HUES6 (cell line): ENCODE data around the gene POFUT2.

Experiments
- H3K27ac ChIP-seq: 2 replicates; pipeline ENCODE4 v1.7.0; 2013; ENCODE audit warnings: low read depth, mild to moderate bottlenecking, low read length, inconsistent platforms
- H3K27me3 ChIP-seq: 2 replicates; pipeline ENCODE4 v1.6.1; 2013; ENCODE audit warnings: low read length; ENCODE audit not compliant: control insufficient read depth, insufficient read depth
- H3K36me3 ChIP-seq: 2 replicates; pipeline ENCODE4 v1.6.1; 2013; ENCODE audit warnings: low read length; ENCODE audit not compliant: control insufficient read depth, insufficient read depth
- H3K4me1 ChIP-seq: 2 replicates; pipeline ENCODE4 v1.6.1; 2013; ENCODE audit warnings: low read length; ENCODE audit not compliant: control insufficient read depth, insufficient read depth
- H3K4me3 ChIP-seq: 2 replicates; pipeline ENCODE4 v1.5.1; 2013; ENCODE audit warnings: low read depth, low read length
- H3K9ac ChIP-seq: one replicate; pipeline ENCODE4 v1.6.1; 2013; ENCODE audit warnings: mild to moderate bottlenecking, low read length
- H3K9me3 ChIP-seq: 2 replicates; pipeline ENCODE4 v1.6.1; 2013; ENCODE audit warnings: low read depth, low read length; ENCODE audit not compliant: control insufficient read depth, insufficient read depth

Gene POFUT2

DNA sequence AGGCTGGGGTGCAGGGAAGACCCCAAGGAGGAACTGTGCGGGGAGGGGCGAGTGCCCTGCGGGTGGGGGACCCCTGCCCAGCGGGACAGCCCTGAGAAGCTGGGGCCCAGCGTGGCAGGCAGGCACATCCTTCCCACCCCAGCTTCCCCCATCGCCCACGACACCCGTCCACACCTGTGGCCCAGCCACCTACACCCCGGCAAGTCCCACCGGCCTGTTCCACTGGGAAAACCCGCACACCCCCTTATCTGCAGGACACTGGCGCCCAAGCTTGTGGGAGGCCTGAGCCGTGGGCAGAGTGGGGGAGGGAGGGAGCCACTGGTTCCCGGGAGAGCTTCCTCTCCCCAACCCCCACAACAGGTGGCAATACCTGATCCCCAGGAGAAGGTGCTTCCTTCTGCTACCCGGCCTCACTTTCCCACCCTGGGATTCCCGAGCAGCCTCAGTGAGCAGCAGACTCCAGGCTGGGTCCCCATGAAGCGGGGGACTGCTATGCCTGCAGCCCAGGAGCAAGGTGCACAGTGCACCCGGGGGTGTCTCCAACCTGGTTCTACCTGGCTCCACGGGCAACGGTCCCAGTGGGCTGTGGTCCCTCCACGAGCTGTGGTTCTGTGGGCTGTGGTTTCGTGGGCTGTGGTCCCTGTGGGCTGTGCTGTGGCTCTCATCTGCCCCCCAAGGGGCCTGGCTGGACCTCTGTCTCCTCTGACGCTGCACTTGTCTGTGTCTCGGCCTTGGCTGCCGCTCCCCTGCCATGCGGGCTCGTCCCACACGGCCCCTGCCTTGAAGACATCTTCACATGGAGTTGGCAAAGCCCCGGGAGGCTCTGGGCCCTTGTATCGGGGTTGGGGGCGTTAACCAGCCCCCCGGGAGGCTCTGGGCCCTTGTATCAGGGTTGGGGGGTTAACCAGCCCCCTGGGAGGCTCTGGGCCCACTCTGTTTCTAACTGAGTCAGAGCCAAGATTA, 37.8 kb upstream of the POFUT2 start:
- Histone ChIP-seq H3K27me3 (no peaks in the 10 kb centered on the region), H3K36me3 (no peaks in the 10 kb centered on the region), H3K27ac (no peak overlapping the region), H3K9ac (no peak overlapping the region), H3K4me1 (peaks cover 39% of the 10 kb centered on the region), H3K4me3 (no peak overlapping the region), H3K9me3 (no peaks in the 10 kb centered on the region)

DNA sequence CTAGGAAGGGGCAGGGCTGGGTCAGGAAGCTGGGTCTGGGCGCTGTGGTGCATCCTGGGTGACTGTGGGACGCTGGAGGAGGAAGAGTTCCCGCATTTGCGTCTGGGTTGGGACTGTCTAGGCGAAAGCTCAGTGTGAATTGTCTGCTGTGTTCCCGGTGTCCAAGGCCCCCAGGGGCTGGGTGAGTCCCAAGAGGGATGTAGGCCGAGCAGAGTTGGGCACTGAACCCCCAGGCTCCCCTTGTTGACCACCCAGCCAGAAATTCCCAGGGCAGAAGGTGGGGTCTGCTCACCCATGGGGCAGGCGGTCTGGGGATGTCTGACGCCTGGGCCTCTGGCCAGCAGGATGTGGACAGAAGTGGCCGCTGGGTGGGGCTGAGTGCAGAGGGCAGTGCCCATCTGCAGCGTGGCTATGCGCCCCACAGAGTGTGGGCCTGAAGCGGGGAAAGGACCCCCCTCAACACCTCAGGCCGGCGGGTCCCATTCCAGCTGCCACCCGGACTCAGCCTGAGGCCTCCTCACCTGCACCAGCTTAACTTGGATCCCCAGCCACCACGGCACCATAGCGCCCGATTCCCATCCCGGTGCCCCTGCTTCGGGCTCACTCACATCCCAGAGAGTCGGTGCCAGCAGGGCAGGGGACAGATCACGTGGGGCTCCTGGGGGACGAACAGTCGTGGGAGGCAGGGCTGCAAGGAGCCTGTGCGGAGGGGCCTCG, 37.0 kb upstream of the POFUT2 start:
- H3K4me1 ChIP-seq: peaks cover 37% of the 10 kb centered on the region
- H3K27me3 ChIP-seq: no peaks in the 10 kb centered on the region
- H3K36me3 ChIP-seq: no peaks in the 10 kb centered on the region
- no peak overlapping the region for H3K4me3 ChIP-seq
- H3K27ac ChIP-seq: no peak overlapping the region
- no peaks in the 10 kb centered on the region for H3K9me3 ChIP-seq
- no peak overlapping the region for H3K9ac ChIP-seq

DNA sequence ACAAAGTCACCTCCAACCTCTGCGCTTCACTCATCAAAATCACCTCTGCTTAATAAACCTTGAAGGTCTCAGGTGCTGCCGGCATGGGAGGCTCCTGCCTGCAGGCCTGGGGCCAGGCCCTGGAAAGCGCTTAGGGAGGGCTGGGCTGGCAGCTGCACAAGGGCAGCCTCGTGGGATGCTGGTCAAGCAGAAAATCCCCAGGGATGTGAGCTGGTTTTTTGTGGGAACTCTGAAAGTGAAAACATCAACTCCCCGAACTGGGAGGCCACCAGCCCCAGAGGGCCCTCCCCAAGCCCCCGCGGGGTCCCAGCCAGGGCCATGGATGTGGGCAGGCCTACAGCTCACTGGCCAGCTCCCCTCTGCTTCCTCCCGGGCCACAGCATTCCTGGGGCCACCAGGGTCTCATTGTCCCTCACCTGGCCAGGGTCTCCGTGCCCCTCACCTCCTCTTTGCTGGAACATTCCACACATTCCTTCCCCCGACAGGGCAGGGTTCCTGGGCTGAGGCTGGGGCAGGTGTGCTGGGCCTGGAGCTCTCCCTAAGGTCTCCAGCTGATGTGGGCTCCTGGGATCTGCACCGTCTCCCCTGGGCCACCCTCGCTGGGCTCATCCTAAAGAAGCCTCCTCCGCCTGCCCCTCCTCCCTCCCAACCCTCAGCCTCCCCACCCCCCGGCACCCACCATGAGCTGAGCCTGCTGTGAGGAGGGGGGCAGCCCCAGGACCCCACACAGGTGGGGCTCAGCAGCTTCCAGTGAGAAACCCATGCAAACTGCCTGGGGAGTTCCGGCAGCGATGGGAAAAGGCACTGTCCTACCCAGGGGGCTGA, 36.0 kb upstream of the POFUT2 start:
- Histone ChIP-seq H3K4me3 (no peak overlapping the region), H3K9me3 (no peaks in the 10 kb centered on the region), H3K4me1 (peaks cover 37% of the 10 kb centered on the region), H3K36me3 (no peaks in the 10 kb centered on the region), H3K27me3 (no peaks in the 10 kb centered on the region), H3K9ac (no peak overlapping the region), H3K27ac (peak overlapping the region; percentile 19; the same call in 1 of the 2 replicates)

DNA sequence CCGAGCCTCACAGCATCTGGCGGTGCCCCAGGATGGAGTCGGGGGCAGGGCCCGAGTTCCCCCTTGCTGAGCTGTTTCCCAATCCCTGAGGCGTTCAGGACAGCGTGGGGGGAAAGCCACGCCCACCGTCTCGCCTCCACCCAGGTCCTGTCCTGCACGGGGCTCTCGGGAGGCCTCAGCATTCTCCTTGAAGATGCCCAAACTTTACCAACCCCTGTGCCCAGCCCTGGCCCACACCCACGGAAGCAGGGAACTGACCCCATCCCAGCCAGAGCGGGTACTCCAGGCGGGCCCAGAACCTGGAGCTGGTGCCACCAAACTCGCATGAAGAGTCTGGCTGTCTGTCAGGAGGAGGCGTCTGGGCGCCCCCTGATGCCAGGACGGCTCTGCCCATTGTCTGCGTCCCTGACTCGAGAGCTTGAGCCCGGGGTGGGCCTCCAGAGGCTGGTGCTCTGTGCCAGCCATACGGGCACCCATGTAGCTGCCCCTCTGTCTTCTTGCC, 35.3 kb upstream of the POFUT2 start:
- no peak overlapping the region for H3K4me3 ChIP-seq
- H3K27ac ChIP-seq: peak overlapping the region; percentile 19; the same call in 1 of the 2 replicates
- H3K27me3 ChIP-seq: no peaks in the 10 kb centered on the region
- H3K36me3 ChIP-seq: no peaks in the 10 kb centered on the region
- H3K4me1 ChIP-seq: peaks cover 35% of the 10 kb centered on the region
- H3K9me3 ChIP-seq: no peaks in the 10 kb centered on the region
- H3K9ac ChIP-seq: no peak overlapping the region

DNA sequence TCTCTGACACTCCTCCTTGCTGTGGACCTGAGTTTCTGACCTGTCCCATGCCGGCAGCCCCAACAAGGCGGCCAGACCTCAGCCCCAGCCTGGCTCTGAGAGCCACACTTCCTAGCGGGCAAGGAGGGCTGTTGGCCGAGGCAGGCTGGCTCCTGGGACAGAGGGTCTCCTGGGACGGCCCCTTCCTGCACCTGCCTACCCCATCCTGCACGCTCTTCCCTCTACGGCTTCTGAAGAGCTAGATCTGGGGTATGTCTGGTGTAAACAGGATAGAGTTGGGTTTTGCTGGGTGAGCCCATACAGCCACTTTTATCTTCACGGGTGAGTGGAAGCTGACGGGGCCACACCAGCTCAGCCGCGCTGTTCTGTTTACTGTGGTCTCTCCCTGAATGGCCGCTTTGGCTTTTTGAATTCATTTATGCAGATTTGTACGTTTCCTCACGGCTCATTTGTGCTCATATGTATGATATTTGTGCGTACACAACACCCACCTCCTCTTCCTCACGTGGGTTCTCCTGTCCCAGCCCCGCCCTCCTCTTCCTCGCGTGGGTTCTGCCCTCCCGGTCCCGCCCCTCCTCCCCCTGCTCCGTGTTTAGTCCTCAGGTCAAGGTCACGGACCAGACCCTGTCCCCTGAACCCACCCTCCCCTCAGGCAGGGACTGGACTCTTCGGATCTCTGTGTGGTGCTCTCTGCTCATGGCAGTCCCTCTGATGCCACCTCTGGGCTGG, 34.7 kb upstream of the POFUT2 start:
- Histone ChIP-seq H3K4me3 (no peak overlapping the region), H3K27ac (no peak overlapping the region)

GRCh38 chr21:45320261-45321025, 32.7 kb upstream of the POFUT2 start:
- H3K36me3 ChIP-seq: no peaks in the 10 kb centered on the region
- peak overlapping the region; percentile 53 for H3K9ac ChIP-seq
- H3K27me3 ChIP-seq: no peaks in the 10 kb centered on the region
- peaks cover 43% of the 10 kb centered on the region for H3K4me1 ChIP-seq
- H3K9me3 ChIP-seq: no peaks in the 10 kb centered on the region
- peak overlapping the region; percentile 75; the same call in 1 of the 2 replicates for H3K27ac ChIP-seq
- no peak overlapping the region for H3K4me3 ChIP-seq

More for the DNA sequence above, 34.7 kb upstream of the POFUT2 start:
- Histone ChIP-seq H3K36me3 (no peaks in the 10 kb centered on the region), H3K4me1 (peaks cover 42% of the 10 kb centered on the region), H3K27me3 (no peaks in the 10 kb centered on the region), H3K9ac (no peak overlapping the region), H3K9me3 (no peaks in the 10 kb centered on the region)

GRCh38 chr21:45319461-45320211, 31.9 kb upstream of the POFUT2 start:
- Histone ChIP-seq H3K27ac (peak overlapping the region; percentile 75; the same call in 1 of the 2 replicates), H3K4me1 (peaks cover 43% of the 10 kb centered on the region), H3K9ac (peak overlapping the region; percentile 53), H3K27me3 (no peaks in the 10 kb centered on the region), H3K4me3 (no peak overlapping the region), H3K9me3 (no peaks in the 10 kb centered on the region), H3K36me3 (no peaks in the 10 kb centered on the region)

- Histone ChIP-seq H3K27ac (no peak overlapping the region; the same call in 1 of the 2 replicates), H3K4me1 (peaks cover 42% of the 10 kb centered on the region), H3K4me3 (no peak overlapping the region), H3K27me3 (no peaks in the 10 kb centered on the region), H3K9me3 (no peaks in the 10 kb centered on the region), H3K36me3 (no peaks in the 10 kb centered on the region), H3K9ac (peak overlapping the region; percentile 52)
Measured at GRCh38 chr21:45318556-45319404, 31.1 kb upstream of the POFUT2 start.
